Bronchial epithelial cell (primary cell): Measurements from ENCODE around the gene NDFIP2. TPM values are rescaled to one million over a fixed set of nuclear protein-coding genes. Genes with fewer than 3 reads are reported as not detected.

Source experiments
- DNase-seq: peaks from one replicate; pipeline ENCODE4 v3.0.0-alpha.2; 2010; ENCODE audit warnings: low read depth
- FAIRE-seq: peaks from 2 replicates; lab custom pipeline; 2011; peaks lifted over from hg19 to GRCh38; lab: Jason Lieb, UNC
- H3K27me3 ChIP-seq: 2 replicates; pipeline ENCODE4 v1.5.1; 2011; ENCODE audit warnings: low read length; ENCODE audit not compliant: control insufficient read depth, insufficient read depth
- H3K36me3 ChIP-seq: 2 replicates; pipeline ENCODE4 v1.5.1; 2011; ENCODE audit warnings: low read length; ENCODE audit not compliant: control insufficient read depth, insufficient read depth
- H3K4me3 ChIP-seq: 2 replicates; pipeline ENCODE4 v1.5.1; 2011; ENCODE audit warnings: mild to moderate bottlenecking, low read depth, low read length, control low read depth
- total RNA-seq: library from RNA; depleted of rRNA; stranded (reverse); fragments of >200 nt; gene quantifications from 2 replicates; pipeline ENCODE4 v1.2.1, GENCODE V29; 2014
- TF ChIP-seq, protein P1 (sequence below): IDR thresholded peaks from 2 replicates; pipeline ENCODE4 v1.5.1; 2011; ENCODE audit warnings: mild to moderate bottlenecking, moderate library complexity, low read length, control low read depth, inconsistent platforms; ENCODE audit not compliant: insufficient read depth, severe bottlenecking

Gene NDFIP2, protein sequence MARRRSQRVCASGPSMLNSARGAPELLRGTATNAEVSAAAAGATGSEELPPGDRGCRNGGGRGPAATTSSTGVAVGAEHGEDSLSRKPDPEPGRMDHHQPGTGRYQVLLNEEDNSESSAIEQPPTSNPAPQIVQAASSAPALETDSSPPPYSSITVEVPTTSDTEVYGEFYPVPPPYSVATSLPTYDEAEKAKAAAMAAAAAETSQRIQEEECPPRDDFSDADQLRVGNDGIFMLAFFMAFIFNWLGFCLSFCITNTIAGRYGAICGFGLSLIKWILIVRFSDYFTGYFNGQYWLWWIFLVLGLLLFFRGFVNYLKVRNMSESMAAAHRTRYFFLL
- total RNA-seq: 61.7 and 80.0 TPM in 2 replicates

DNA sequence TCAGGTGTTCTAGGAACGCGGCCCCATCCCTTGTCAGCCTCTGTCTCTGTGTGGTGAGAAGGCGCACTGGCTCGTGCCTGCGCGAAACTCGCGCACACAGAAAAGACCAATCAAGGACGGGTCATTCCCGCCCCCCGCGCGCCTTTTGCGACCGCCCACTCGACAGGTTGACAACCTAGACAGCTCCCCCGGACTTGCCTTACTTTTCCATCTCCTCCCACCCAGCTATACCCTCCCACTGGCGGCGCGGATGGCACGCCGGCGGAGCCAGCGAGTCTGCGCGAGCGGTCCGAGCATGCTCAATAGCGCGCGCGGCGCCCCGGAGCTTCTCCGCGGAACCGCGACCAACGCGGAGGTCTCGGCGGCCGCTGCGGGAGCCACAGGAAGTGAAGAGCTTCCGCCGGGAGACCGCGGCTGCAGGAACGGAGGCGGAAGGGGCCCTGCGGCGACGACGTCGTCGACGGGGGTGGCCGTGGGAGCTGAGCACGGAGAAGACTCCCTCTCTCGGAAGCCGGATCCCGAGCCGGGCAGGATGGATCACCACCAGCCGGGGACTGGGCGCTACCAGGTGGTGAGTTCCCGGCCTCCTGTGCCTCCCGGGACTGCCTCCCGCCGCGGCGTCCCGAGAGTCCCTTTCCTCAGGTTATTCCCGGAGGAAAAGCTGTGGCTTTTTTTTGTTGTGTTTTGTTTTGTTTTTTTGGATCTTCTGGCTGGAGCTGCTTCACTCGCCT is at the start of gene NDFIP2:
Gene NDFIP2 (plus strand): TSS at position 202 of the 731 bp plus-strand sequence. CDS start 49 bp downstream, at position 251.
- TF ChIP-seq, protein P1, sequence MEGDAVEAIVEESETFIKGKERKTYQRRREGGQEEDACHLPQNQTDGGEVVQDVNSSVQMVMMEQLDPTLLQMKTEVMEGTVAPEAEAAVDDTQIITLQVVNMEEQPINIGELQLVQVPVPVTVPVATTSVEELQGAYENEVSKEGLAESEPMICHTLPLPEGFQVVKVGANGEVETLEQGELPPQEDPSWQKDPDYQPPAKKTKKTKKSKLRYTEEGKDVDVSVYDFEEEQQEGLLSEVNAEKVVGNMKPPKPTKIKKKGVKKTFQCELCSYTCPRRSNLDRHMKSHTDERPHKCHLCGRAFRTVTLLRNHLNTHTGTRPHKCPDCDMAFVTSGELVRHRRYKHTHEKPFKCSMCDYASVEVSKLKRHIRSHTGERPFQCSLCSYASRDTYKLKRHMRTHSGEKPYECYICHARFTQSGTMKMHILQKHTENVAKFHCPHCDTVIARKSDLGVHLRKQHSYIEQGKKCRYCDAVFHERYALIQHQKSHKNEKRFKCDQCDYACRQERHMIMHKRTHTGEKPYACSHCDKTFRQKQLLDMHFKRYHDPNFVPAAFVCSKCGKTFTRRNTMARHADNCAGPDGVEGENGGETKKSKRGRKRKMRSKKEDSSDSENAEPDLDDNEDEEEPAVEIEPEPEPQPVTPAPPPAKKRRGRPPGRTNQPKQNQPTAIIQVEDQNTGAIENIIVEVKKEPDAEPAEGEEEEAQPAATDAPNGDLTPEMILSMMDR: no peak
- Histone ChIP-seq H3K27me3 (no peaks in the 10 kb centered on the region), H3K36me3 (no peaks in the 10 kb centered on the region), H3K4me3 (peak within 1 kb of the TSS; percentile 87)
- peak; percentile 84 for DNase-seq
- no peak for FAIRE-seq

DNA sequence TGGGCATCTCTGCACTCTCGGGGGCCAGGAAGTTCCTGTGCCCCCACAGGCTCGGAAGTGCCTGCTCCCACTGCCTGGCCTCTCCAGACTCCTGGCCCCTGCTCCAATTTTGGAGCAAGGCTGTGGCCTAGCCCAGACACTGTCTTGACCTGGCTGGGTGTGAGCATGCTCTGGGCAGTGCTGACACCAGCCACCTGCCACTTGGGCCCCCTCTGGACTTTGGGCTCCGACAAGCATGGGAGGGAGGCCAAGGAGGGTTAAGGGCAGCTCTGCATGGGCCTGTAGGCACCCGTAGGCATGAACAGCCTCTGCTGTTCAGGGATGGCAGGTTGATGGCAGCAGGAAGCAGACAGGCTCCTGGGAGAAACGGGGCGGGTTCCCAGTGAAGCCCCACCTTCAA is 48.9 kb upstream of the NDFIP2 start:
- FAIRE-seq (no peak), DNase-seq (no peak)
- H3K36me3 ChIP-seq: no peaks in the 10 kb centered on the region
- H3K27me3 ChIP-seq: no peaks in the 10 kb centered on the region
- H3K4me3 ChIP-seq: no peak overlapping the region
- TF ChIP-seq, protein P1: no peak

DNA sequence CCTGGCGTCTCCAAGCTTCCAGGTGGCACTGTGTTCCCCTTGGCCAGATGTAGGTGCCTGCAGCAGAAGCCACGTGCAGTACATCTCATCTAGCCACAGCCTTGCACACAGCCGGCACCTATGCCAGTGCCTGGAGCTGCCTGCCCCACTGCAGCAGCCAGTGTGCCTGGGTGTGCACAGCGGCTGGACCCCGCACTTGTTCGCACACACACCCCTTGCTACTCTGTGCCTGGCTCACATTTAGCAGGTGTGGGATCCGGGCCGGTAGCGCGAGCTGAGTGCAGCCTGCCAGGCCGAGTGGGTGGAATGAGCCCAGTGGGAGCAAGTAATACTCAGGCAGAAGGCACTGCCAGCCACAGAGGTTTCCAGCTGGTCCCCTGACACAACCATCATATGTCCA is 48.0 kb upstream of the NDFIP2 start:
- TF ChIP-seq, protein P1: no peak
- Histone ChIP-seq H3K36me3 (no peaks in the 10 kb centered on the region), H3K27me3 (no peaks in the 10 kb centered on the region), H3K4me3 (no peak overlapping the region)
- FAIRE-seq (no peak), DNase-seq (no peak)

DNA sequence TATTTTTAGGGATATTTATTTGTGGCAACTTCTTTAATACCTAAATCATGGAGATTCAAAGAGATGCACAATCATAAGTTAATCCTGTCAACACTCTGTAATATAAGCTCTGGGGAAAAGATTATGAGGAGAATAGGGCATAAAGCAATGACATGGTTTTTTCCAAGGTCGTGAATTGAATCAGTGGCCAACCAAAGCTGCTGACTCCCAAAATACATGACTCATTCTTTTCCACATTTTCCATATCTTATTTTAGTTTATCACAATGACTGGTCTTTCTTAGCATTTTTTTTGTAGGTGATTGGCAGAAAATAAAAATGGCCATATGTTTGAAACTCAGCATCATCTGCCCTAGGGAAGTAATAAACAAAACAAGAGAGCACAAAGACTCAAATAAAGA is 46.4 kb upstream of the NDFIP2 start:
- no peak for FAIRE-seq
- no peaks in the 10 kb centered on the region for H3K27me3 ChIP-seq

DNA sequence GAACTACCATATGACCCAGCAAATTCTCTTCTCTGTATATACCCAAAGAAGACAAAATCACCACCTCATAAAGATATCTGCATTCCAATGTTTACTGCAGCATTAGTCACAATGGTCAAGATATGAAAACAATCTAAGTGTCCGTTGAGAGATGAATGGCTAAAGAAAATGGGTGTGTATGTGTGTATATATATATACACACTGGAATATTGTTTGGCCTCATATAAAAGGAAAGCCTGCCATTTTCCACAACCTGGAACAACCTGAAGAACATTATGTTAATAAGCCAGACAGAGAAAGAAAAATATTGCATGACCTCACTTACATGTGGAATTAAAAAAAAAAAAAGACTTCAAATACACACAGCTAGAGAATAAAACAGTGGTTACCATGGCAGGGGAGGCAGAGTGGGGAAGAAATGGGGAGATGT is 45.4 kb upstream of the NDFIP2 start:
- no peaks in the 10 kb centered on the region for H3K27me3 ChIP-seq
- TF ChIP-seq, protein P1: no peak
- no peaks in the 10 kb centered on the region for H3K36me3 ChIP-seq
- FAIRE-seq (no peak), DNase-seq (peak; percentile 58)
- H3K4me3 ChIP-seq: no peak overlapping the region

More for the DNA sequence above, 46.4 kb upstream of the NDFIP2 start:
- DNase-seq: no peak
- H3K36me3 ChIP-seq: no peaks in the 10 kb centered on the region
- TF ChIP-seq, protein P1: no peak
- no peak overlapping the region for H3K4me3 ChIP-seq
